Body of pancreas (tissue), 4 donors: ENCODE measurements around the gene PROCR. TPM values are rescaled to one million over a fixed set of nuclear protein-coding genes. Genes with fewer than 3 reads are reported as not detected.

Experiments
- ATAC-seq: fragments of 150-250 bp; one replicate; pipeline ENCODE4 v1.9.1; 2016
- DNase-seq, 4 donors: peaks; one replicate each; pipeline ENCODE4 v3.0.0-alpha.2; 2019
- H3K27ac ChIP-seq, 4 donors: fragments of 200-600 bp; sonication (generic); 1 replicate in 3 of 4; 2 replicates in 1 of 4; pipeline versions ENCODE4 v1.5.1 to v1.6.1; 2016 to 2019; ENCODE audit warnings: mild to moderate bottlenecking in 1 of 4, mixed read lengths in 1 of 4, moderate library complexity in 1 of 4
- H3K27me3 ChIP-seq, 2 donors: fragments of 200-600 bp; sonication (generic); one replicate each; pipeline ENCODE4 v1.6.0; 2016; ENCODE audit warnings: mild to moderate bottlenecking in 1 of 2
- H3K36me3 ChIP-seq, 2 donors: fragments of 200-600 bp; sonication (generic); replicated peaks in 1 of 2; 2 replicates each; pipeline ENCODE4 v1.5.1; 2016; ENCODE audit warnings: low read depth in 2 of 2; ENCODE audit not compliant: insufficient read depth in 1 of 2
- H3K4me1 ChIP-seq: fragments of 200-600 bp; sonication (generic); one replicate; pipeline ENCODE4 v1.6.0; 2016
- H3K4me3 ChIP-seq, 2 donors: fragments of 200-600 bp; sonication (generic); 1 replicate in 1 of 2; 2 replicates in 1 of 2; pipeline ENCODE4 v1.5.1; 2016 to 2019
- H3K9me3 ChIP-seq, 3 donors: fragments of 200-600 bp; sonication (generic); 1 replicate in 2 of 3; 2 replicates in 1 of 3; pipeline ENCODE4 v1.5.1; 2016
- CTCF ChIP-seq, 7 experiments: fragments of 450-650 bp in 4 of 7; fragments of 200-600 bp in 3 of 7; sonication (generic) in 3 of 7; IDR thresholded peaks; one replicate each; pipeline ENCODE4 v1.5.1; 2016 to 2019; ENCODE audit warnings: antibody characterized with exemption in 7 of 7
- POLR2A ChIP-seq, 3 donors: fragments of 450-650 bp; IDR thresholded peaks; one replicate each; pipeline ENCODE4 v1.6.1; 2016; ENCODE audit warnings: antibody characterized with exemption in 3 of 3, mild to moderate bottlenecking in 2 of 3
- WGBS, 2 donors: methylation state at CpG; one replicate each; pipeline ENCODE4 v1.1.5; 2017; 5-methylcytosine and 5-hydroxymethylcytosine counted together
- intact Hi-C: fragments of 100-400 bp; cut with DNase I; formaldehyde crosslinking; loops from one replicate; pipeline ENCODE4 v1.15.1; 2023
- total RNA-seq, 2 donors: library from RNA; depleted of rRNA; stranded (reverse); fragments of >200 nt; gene quantifications; one replicate each; pipeline ENCODE4 v1.1.0, GENCODE V29; 2016

The PROCR gene
- total RNA-seq, 2 donors from 2014 or later, result 4.0 to 14.8 TPM

DNA sequence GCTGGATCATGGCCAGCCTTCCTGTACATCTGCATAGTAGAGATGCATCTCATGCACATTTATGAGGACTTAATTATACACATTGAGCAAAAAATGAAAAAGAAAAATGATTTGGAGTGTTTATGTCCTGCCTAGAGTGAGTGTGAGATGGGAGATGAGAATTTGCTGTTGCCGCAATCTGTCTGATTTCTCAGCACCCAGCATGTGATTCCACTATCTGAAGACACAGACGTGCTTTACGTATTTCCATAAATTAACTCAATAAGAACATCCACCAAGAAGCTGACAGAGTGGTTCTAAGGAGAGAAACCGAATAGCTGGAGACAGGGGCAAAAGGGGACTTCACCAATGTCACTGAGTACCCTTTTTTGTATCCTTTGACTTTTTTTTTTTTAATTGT, 39.9 kb upstream of the PROCR start:
- TF ChIP-seq POLR2A (IDR thresholded peaks at IDR 0.05) (no peak), CTCF (IDR thresholded peaks at IDR 0.05) (no peak)
- peaks cover 12% of the 10 kb centered on the region for H3K4me1 ChIP-seq
- H3K27ac ChIP-seq, result no peak overlapping the region
- H3K9me3 ChIP-seq, result no peaks in the 10 kb centered on the region
- DNase-seq, result no peak
- peaks cover 0 to 44% of the 10 kb centered on the region in 2 donors for H3K36me3 ChIP-seq
- intact Hi-C loops, result no loop called here
- ATAC-seq, result no peak
- WGBS, 2 donors, result 81 to 87% methylated on average over 4 of the region's 4 CpGs
- H3K27me3 ChIP-seq, result no peaks in the 10 kb centered on the region
- no peak overlapping the region for H3K4me3 ChIP-seq

- intact Hi-C loops, result no loop called here
- peaks cover 0 to 44% of the 10 kb centered on the region in 2 donors for H3K36me3 ChIP-seq
- TF ChIP-seq POLR2A (IDR thresholded peaks at IDR 0.05), result no peak
- TF ChIP-seq CTCF (IDR thresholded peaks at IDR 0.05), result no peak
- no peak for DNase-seq
- H3K27me3 ChIP-seq, result no peaks in the 10 kb centered on the region
- H3K4me3 ChIP-seq, result no peak overlapping the region
- H3K9me3 ChIP-seq, result no peaks in the 10 kb centered on the region
- ATAC-seq, result no peak
- WGBS, 2 donors, result 95 to 96% methylated on average over 5 of the region's 5 CpGs
- H3K4me1 ChIP-seq, result peaks cover 12% of the 10 kb centered on the region
- H3K27ac ChIP-seq, result no peak overlapping the region
These were observed 38.8 kb upstream of the PROCR start for GRCh38 chr20:35133031-35133430.

- Histone ChIP-seq H3K27me3 (no peaks in the 10 kb centered on the region), H3K36me3 (peaks cover 0 to 48% of the 10 kb centered on the region in 2 donors), H3K27ac (no peak overlapping the region), H3K4me3 (no peak overlapping the region), H3K4me1 (peaks cover 12% of the 10 kb centered on the region), H3K9me3 (no peaks in the 10 kb centered on the region)
- ATAC-seq (no peak), DNase-seq (no peak)
- WGBS, 2 donors, result 68 to 78% methylated on average over 5 of the region's 5 CpGs
- intact Hi-C loops, result no loop called here
- no peak for TF ChIP-seq POLR2A (IDR thresholded peaks at IDR 0.05)
- TF ChIP-seq CTCF (IDR thresholded peaks at IDR 0.05), result no peak
These were observed 38.1 kb upstream of the PROCR start for GRCh38 chr20:35133735-35134134.

DNA sequence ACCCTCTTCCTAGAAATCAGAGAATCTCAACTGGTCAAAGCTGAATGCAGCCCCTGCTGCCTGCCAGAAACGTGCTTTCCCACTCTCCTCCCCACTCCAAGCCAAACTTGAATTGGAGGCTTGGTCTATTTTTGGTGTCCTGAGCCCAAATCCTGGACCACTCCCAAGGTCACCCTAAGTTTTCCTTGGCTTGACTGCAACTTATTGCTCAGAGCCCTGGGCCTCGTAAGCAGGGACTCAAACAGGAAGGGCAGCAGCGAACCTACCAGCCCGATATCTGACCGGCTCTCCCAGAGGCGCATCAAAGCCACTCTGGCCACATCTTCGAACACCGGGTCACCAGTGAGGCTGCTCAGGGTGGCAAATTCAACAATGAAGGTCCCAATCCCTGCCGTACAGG, 37.4 kb upstream of the PROCR start:
- Histone ChIP-seq H3K27me3 (no peaks in the 10 kb centered on the region), H3K4me1 (peaks cover 12% of the 10 kb centered on the region), H3K27ac (peak overlapping the region in 2 of 4 donors; percentile 17 to 47), H3K36me3 (peaks cover 0 to 47% of the 10 kb centered on the region in 2 donors), H3K4me3 (no peak overlapping the region), H3K9me3 (no peaks in the 10 kb centered on the region)
- intact Hi-C loops, result no loop called here
- TF ChIP-seq POLR2A (IDR thresholded peaks at IDR 0.05) (no peak), CTCF (IDR thresholded peaks at IDR 0.05) (no peak)
- WGBS, 2 donors, result 25 to 43% methylated on average over 1 to 9 of the region's 9 CpGs
- ATAC-seq (peak; percentile 64), DNase-seq (peak; percentile 34 to 56 (median 50))

GRCh38 chr20:35134880-35135279, 37.0 kb upstream of the PROCR start:
- H3K27ac ChIP-seq, result peak overlapping the region in 2 of 4 donors; percentile 17 to 47
- H3K27me3 ChIP-seq, result no peaks in the 10 kb centered on the region
- no peak for ATAC-seq
- TF ChIP-seq POLR2A (IDR thresholded peaks at IDR 0.05) (no peak), CTCF (IDR thresholded peaks at IDR 0.05) (no peak)
- H3K36me3 ChIP-seq, result peaks cover 0 to 43% of the 10 kb centered on the region in 2 donors
- no peak for DNase-seq
- 77 to 78% methylated on average over 4 to 6 of the region's 6 CpGs for WGBS, 2 donors
- H3K4me3 ChIP-seq, result no peak overlapping the region
- H3K4me1 ChIP-seq, result peaks cover 12% of the 10 kb centered on the region
- intact Hi-C loops, result no loop called here
- H3K9me3 ChIP-seq, result no peaks in the 10 kb centered on the region
